ENCODE data around the gene CDCA3. TPM values are rescaled to one million over a fixed set of nuclear protein-coding genes. Genes with fewer than 3 reads are reported as not detected.

Gene CDCA3
- total and polyA plus RNA-seq, 2 of the 13 experiments (the other 11 are each of a cell fraction or from before 2014, with no cell fraction given), result 32.7 to 56.5 TPM

- TF ChIP-seq HMGXB3 (CRISPR knock-in tag; IDR thresholded peaks at IDR 0.05; ENCODE audit: borderline replicate concordance) (no peak; the same call in 1 of the 2 replicates), CCDC6 (CRISPR knock-in tag; IDR thresholded peaks at IDR 0.05) (no peak), SMYD3 (CRISPR knock-in tag; IDR thresholded peaks at IDR 0.05) (no peak), TBL1XR1 (IDR thresholded peaks at IDR 0.05; ENCODE audit: borderline replicate concordance, low read length, partially characterized antibody) (peak; percentile 91), ELF1 (CRISPR knock-in tag; IDR thresholded peaks at IDR 0.05) (peak; percentile 97), TP53 (CRISPR knock-in tag; conservative IDR thresholded peaks at IDR 0.05) (0 out of 2 replicates have a peak, but pooled peaks have one; percentile 23), ZNF30 (CRISPR knock-in tag; IDR thresholded peaks at IDR 0.05) (no peak), HNRNPUL1 (IDR thresholded peaks at IDR 0.05; ENCODE audit: low read depth, low read length) (no peak), SYNCRIP (IDR thresholded peaks at IDR 0.05; ENCODE audit: insufficient read depth, low read depth, low read length) (no peak), ETS1 (CRISPR knock-in tag; IDR thresholded peaks at IDR 0.05) (no peak), ZNF562 (CRISPR knock-in tag; IDR thresholded peaks at IDR 0.05; ENCODE audit: borderline replicate concordance) (no peak), ZFP36L1 (CRISPR knock-in tag; IDR thresholded peaks at IDR 0.05) (no peak), DMAP1 (CRISPR knock-in tag; IDR thresholded peaks at IDR 0.05) (peak; percentile 78), U2AF1 (optimal IDR thresholded peaks at IDR 0.05; ENCODE audit: low read depth, low read length) (no peak), TFE3 (CRISPR knock-in tag; IDR thresholded peaks at IDR 0.05) (peak; percentile 50; the same call in 1 of the 2 replicates), ZNF530 (CRISPR knock-in tag; IDR thresholded peaks at IDR 0.05; ENCODE audit: low read depth) (no peak), AKAP8 (CRISPR knock-in tag; IDR thresholded peaks at IDR 0.05) (no peak), HOXA5 (CRISPR knock-in tag; IDR thresholded peaks at IDR 0.05) (no peak; the same call in 1 of the 2 replicates)
- TF ChIP-seq, protein P1, sequence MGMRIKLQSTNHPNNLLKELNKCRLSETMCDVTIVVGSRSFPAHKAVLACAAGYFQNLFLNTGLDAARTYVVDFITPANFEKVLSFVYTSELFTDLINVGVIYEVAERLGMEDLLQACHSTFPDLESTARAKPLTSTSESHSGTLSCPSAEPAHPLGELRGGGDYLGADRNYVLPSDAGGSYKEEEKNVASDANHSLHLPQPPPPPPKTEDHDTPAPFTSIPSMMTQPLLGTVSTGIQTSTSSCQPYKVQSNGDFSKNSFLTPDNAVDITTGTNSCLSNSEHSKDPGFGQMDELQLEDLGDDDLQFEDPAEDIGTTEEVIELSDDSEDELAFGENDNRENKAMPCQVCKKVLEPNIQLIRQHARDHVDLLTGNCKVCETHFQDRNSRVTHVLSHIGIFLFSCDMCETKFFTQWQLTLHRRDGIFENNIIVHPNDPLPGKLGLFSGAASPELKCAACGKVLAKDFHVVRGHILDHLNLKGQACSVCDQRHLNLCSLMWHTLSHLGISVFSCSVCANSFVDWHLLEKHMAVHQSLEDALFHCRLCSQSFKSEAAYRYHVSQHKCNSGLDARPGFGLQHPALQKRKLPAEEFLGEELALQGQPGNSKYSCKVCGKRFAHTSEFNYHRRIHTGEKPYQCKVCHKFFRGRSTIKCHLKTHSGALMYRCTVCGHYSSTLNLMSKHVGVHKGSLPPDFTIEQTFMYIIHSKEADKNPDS (CRISPR knock-in tag; IDR thresholded peaks at IDR 0.05), result no peak
These were observed 1.0 kb upstream of the CDCA3 start, which contains the start of gene USP5 (continued) for GRCh38 chr12:6851921-6852650.

Measured in HepG2 (cell line).